Effector CD4-positive, alpha-beta T cell (primary cell): ENCODE data around the gene NMNAT2.

Source experiments
- DNase-seq: peaks from one replicate; pipeline ENCODE4 v3.0.0-alpha.2; 2020

Gene NMNAT2

DNA sequence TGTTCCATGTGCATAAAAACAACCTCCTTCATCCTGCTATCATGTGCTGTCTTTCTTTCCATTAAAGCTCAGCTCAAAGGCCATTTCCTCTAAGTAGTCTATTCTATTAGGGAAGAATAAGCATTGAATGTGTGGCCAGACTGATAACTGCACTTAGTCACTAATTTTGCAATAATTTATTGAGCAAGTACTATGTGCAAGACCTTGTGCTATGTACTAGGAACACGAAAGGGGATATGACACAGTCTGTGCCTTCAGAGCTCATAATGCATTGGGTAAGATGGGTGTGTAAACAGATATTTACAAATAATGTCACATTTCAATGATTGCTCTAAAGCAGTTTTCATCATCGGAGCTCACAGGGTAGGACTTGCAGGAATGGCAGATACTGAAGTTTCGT lies 54.2 kb downstream of the NMNAT2 start:
- no peak for DNase-seq

DNA sequence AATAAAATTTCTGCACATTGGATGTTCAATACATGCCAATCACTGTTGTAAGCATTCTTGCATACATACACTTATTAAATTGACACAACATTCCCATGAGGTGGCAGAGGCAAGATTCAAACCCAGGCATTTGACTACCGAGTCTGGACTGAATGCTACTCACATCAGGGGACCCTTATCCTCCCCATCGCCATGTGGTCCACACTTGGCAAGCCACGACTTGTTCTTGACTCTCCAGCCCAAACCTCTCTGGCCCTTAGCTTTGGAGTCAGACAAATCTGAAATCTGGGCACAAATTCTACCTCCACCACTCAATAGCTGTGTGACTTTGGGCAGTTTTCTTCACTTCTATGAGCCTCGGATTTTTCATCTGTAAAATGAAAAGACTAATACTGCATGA lies 57.1 kb downstream of the NMNAT2 start:
- DNase-seq: no peak

DNA sequence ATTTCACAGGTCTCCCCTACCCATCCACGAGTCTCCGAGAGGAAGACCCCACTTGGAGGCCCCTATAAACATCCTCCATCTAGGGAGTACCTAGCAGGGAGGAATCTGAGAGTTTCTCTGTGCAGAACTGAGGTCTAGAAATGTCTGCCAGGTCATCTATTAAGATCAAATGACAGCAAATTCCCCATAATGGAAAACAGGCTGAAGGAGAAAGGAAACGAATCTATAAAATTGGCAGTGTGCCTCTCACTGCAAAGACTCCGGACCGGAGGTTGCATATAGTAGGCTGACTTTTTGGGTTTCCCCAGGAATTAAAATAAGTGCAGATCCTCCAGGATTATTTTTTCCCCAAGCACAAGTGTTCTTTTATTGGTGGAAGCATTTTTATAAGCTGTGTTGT lies 57.7 kb downstream of the NMNAT2 start:
- DNase-seq: no peak

- DNase-seq: no peak
These were observed 61.5 kb downstream of the NMNAT2 start for GRCh38 chr1:183356534-183357182.

GRCh38 chr1:183355797-183356196 lies 62.4 kb downstream of the NMNAT2 start:
- no peak for DNase-seq

DNA sequence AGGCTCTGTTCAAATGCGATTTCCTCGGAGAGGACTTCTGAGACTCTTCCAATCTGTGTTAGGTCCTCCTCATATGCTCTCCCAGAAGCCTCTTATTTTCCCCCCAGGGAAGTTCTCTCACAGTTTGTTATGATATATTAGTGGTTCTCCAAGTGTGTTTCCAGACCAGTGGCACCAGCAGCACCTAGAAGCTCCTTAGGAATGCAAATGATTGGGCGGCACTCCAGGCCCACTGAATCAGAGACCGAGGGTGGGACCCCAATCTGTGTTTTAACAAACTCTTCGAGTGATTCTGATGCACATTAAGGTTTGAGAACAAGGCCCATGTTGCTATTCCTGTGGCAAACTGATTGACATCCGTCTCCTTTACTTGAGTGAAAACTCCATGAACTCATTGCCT lies 63.0 kb downstream of the NMNAT2 start:
- no peak for DNase-seq

DNA sequence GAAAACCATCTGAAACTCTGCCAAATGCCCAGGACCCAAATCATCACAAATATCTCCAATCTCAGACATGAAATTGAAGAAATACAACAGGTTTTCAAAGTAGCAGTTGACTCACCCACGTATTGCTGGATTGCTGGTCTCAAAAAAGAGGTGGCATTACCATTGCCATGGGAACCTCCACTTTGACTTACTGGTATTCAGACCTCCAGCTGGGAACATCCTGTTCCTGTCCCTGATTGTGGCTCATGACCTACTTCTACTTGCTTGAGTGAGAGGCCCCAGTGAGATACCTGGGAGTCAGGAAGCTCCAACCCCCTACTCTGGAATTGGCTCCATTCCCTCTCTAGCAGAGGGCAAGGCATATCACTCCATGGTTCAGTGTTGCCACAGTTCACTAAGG lies 64.6 kb downstream of the NMNAT2 start:
- DNase-seq: no peak

DNA sequence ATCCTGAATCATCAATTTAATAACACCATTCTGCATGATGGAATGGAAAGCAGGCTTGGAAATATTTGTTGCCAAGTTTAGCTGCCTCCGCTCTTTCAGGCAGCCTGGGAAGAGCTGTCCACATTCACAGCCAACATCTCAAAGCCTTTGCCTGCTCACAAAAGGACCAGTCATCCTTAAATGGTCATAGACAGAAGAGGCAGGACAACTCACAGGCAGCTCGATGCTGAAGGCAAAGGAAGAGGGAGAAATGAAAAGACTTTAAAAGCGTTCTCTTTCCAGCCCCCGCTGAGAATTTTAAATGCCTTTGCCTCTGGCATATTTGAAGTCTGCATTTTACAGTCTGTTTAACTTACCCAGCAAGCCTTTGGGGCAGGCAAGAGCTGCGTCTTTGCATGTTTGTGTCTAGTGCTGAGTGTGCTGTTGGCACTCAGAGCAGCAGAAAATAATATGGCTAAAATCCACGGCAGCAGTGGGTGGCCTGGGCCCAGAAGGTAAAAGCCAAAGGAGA lies 68.9 kb downstream of the NMNAT2 start:
- DNase-seq: no peak

DNA sequence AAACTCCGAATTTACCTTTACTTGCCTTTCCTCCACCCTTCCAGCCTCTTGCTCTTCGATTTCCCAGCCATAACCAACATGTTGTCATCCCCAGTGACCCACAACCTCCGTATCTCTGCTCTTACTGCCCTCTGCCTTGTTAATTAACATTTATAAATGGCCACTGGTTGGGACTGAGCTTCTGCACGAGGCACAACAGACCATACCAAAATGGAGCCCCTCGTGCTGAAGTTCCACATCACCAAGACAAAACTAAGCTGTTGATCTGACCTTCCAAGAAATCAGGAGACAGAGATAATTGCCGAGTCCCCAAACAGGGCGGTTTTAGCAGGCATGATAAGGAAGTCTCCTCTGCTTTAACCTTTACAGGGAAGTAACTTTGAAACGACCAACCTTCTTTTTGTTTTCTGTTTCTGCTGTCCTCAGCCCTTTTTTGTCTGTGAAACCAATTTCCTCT lies 71.9 kb downstream of the NMNAT2 start:
- DNase-seq: no peak

DNA sequence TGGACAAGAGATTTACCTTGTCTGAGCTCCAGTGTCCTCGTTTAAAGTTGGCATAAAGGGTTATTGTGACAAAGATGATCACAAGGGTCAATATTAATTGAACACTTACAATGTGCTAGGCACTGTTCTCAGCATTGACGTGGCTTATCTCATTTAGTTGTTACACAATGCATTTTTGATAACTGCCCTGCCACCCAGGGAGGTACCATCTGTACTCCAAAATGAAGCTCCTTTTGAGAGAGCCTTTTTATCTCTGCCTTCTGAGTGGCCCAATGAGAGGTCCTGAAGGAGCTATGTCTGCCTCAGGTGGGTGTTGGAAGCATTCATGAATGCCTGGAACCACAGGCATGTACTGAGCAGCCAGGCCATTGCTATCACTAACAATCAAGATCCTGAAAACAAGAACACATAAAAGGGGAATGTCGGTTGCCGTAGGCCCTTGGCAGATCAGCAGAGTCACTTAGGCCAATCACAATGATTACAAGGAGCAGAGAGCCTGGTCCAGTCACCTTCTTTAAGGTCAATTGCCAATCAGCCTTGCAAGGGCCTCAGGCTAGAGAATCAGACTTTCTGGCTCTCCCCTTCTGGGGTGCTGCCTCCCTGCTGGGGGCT lies 78.5 kb downstream of the NMNAT2 start:
- DNase-seq: no peak

GRCh38 chr1:183331091-183331742 lies 87.0 kb downstream of the NMNAT2 start:
- no peak for DNase-seq

DNA sequence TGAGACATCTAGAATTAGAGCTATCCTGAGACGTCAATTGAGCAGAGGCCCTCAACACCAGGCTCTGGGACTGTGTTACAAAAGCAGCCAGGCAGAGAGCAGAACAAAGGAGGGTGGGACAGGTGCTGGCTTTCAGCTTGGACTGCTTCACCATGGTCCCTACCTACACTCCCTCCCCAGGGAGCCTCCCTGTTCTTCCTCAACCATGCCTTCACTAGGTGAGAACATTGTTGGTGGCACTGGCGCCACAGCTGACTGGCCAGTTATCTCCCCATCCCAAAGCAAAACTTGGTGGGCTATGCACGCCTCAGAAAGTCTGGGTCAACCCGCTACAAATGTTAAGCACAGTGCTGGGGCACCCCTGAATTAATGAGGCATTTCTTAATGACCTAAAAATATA lies 87.8 kb downstream of the NMNAT2 start:
- no peak for DNase-seq

- no peak for DNase-seq
These were observed 89.8 kb downstream of the NMNAT2 start for GRCh38 chr1:183328371-183328770.

DNA sequence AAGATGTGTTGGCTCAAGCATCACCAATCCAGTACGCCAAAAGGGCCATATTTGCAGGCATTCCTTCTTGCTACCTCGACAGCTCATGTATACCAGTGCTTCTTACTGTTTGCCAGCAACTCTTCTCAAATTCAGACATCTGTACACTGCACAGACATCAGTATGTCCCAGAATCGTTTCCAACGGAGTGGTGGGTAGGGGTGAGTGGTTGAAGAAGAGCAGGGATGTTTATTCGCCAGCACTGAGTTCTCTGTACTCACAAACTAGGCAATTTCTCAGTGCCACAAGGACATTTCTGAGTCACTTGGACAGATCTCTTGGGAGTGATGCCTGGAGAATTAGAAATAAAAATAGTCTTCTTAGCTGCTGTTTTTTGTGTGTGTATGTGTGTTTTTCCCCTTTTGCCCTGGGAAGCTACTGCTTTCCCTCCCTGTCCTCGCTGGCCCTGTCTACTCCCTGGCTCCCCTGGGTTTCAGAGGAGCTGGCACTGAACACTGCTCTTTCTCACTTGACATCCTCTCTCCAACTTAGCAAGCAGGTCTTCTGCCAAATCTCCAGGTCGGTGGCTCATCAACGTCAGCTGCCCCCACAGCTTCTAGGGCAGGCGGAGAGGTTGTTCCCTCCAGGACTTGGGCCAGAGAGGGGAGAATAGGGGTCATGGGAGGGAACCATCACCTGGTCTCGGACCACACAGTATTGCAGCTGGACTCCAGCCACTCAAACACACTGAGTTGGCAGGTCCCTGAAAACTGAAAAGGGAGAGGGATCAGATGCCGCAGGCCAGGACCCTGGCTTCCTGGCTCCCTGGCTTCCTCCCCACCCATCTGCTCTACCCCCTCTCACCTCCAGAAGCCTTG lies 90.5 kb downstream of the NMNAT2 start:
- no peak for DNase-seq

GRCh38 chr1:183323849-183324683 lies 94.1 kb downstream of the NMNAT2 start:
- no peak for DNase-seq

DNA sequence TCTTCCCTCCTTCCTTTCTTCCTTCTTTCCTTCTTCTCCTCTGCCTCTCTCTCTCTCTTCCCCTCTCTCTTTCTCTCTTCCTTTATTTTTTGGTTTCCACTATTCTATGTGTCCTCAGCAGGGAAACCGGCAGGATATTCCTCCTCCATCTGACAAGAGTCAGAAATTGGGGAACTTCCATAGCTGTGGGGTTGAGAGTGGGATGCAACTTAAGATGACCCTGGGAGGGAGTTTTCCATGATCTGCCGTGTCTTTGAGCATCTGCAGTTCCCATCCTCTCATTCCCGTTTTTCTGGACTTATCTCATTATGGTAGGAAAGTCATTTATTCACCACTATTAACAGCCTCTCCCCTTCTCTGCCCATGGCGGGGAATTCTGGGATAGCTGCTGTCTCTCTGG lies 98.6 kb downstream of the NMNAT2 start:
- no peak for DNase-seq

- no peak for DNase-seq
These were observed 99.1 kb downstream of the NMNAT2 start for GRCh38 chr1:183319051-183319450.

- DNase-seq: no peak
These were observed 99.7 kb downstream of the NMNAT2 start for GRCh38 chr1:183318433-183318832.

DNA sequence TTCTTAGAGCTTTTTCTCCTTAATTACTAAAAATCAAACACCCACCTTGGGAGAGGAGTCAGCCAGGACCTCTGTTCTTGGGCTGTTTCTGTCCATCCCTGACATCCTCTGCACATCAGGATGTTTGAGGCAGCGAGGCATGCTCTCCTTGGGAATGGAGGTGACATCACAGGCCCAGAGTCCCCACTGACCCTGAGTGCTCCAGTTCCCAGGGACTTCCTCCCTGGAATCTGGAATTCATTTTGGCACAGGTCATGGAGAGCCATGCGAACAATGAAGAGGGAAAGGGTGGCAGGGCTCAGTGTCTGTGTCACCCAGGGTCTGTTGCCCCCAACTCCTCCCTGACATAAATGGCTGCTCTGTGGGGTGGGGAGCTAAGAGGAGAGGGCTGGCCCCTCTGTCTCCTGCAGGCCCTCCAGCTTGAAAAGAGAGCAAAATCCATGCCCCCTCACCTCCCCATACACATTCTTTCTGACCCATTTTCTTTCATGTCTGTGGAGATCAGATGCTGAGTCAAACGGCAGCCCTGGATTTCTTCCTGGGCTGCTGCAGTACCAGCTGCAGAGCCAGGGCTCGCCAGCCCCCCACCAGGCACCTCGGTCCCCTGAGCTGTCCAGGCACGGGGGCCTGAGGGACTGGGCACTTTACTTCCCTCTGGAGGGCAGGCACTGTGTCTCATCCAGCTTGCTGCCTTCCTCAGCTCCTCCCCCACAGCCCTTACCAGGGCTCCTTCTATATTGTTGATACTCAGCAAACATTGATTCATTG lies 102.0 kb downstream of the NMNAT2 start:
- no peak for DNase-seq

GRCh38 chr1:183313063-183313462 lies 105.1 kb downstream of the NMNAT2 start:
- DNase-seq: no peak

- DNase-seq: no peak
These were observed 107.3 kb downstream of the NMNAT2 start for GRCh38 chr1:183310753-183311479.
